HG02623 (cell line): ENCODE measurements around the gene MYO7A.

Experiments used
- ATAC-seq: cut with Tn5 transposase; IDR thresholded peaks from one replicate; pipeline ENCODE4 v1.9.1; 2021; ENCODE audit warnings: moderate library complexity; ENCODE audit not compliant: unreplicated experiment

MYO7A gene

GRCh38 chr11:77144196-77144856 lies 16.3 kb downstream of the MYO7A start:
- ATAC-seq, result no peak

GRCh38 chr11:77144857-77145428 lies 16.9 kb downstream of the MYO7A start:
- no peak for ATAC-seq

- ATAC-seq, result no peak
Observed at GRCh38 chr11:77146261-77147035, 18.4 kb downstream of the MYO7A start.

- ATAC-seq, result no peak
Observed at GRCh38 chr11:77147036-77147315, 18.9 kb downstream of the MYO7A start.

- no peak for ATAC-seq
Observed at GRCh38 chr11:77147668-77148321, 19.7 kb downstream of the MYO7A start.

GRCh38 chr11:77148963-77149715 lies 21.1 kb downstream of the MYO7A start:
- no peak for ATAC-seq

- no peak for ATAC-seq
Observed at GRCh38 chr11:77149716-77150392, 21.8 kb downstream of the MYO7A start.

GRCh38 chr11:77150836-77151235 lies 22.8 kb downstream of the MYO7A start:
- no peak for ATAC-seq

- no peak for ATAC-seq
Observed at GRCh38 chr11:77151804-77152509, 23.9 kb downstream of the MYO7A start.

GRCh38 chr11:77152846-77153245 lies 24.8 kb downstream of the MYO7A start:
- no peak for ATAC-seq

GRCh38 chr11:77153276-77154185 lies 25.5 kb downstream of the MYO7A start:
- ATAC-seq, result no peak

GRCh38 chr11:77154381-77155081 lies 26.5 kb downstream of the MYO7A start:
- no peak for ATAC-seq

GRCh38 chr11:77155082-77155475 lies 27.0 kb downstream of the MYO7A start:
- ATAC-seq, result no peak

GRCh38 chr11:77155556-77156130 lies 27.6 kb downstream of the MYO7A start:
- ATAC-seq, result no peak

GRCh38 chr11:77156396-77157195 lies 28.6 kb downstream of the MYO7A start:
- no peak for ATAC-seq

- ATAC-seq, result no peak
Observed at GRCh38 chr11:77158041-77158695, 30.1 kb downstream of the MYO7A start.
